Raji (cell line): ENCODE results near the gene USHBP1.

ENCODE experiments used
- POLR2A ChIP-seq: IDR thresholded peaks from 2 replicates; pipeline ENCODE4 v1.6.1; 2011; ENCODE audit warnings: low read depth, low read length, control low read depth; ENCODE audit not compliant: insufficient read depth

The USHBP1 gene

GRCh38 chr19:17249887-17250548 is 14.5 kb downstream of the USHBP1 start:
- TF ChIP-seq POLR2A, result no peak

- TF ChIP-seq POLR2A, result no peak
Measured at GRCh38 chr19:17248011-17248776, 16.4 kb downstream of the USHBP1 start.

DNA sequence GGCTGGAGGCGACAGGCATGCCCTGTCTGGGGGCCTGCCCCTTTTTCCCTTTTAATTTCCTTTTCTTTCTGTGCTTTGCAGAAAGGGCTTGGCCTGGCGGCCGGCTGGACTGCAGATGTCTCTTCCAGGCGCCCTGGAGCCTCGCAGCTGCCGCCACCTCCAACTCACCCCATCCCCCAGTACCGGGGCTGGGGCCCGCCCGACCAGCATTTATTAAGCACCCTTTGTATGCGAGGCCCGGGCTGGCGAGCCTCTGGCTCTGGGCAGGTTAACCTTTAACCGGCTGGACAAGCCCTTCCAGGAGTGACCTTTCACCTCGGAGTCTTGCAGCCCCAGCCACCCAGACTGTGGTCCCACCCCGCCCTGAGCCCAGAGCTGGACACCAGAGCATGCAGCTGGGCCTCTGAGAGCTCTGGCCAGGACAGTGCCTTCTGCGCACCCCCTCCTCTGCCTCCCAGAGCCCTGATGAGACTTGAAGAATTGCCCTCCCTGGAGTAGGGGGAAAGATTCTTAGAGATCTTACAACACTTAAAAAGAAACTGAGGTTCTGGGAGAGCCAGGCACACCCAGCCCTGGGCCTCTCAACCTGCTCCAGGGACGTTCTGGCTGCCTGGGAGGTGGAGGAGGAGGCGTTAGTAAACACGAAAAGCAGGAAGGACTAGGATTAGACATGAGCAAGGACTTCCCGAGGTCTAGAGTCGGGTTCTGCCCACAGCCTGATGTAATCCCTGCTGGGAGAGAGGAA is 17.7 kb downstream of the USHBP1 start:
- TF ChIP-seq POLR2A, result no peak

DNA sequence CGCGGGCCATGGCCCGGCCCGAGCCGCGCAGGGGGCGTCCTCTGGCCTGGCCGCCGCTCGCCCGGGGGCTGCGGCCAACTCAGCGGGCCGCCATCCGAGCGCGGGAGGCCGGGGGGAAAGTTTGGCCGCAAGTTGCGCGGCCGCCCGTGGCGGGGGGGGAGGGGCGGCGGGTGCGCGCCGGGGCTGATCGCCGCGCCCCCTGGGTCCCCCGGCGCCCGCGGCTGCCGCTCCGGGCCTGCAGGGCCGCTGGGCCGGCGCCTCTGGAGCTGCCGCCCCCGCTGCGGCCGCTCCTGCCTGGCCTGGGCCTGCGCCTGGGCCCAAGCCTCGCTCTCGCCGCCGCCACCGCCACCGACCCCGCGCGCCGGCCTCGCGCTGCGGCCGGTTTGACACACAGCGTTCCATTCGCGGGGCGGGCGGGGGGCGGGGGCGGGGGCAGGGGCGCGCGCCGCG is 19.0 kb downstream of the USHBP1 start, which contains the start of gene NR2F6:
Gene NR2F6, minus strand, starts transcription at position 385 of the 450 bp plus-strand sequence. CDS start 699 bp downstream, outside the sequence.
- no peak for TF ChIP-seq POLR2A

- TF ChIP-seq POLR2A, result no peak
Measured at GRCh38 chr19:17244618-17245534, 19.7 kb downstream of the USHBP1 start.

GRCh38 chr19:17243830-17244617 is 20.5 kb downstream of the USHBP1 start:
- no peak for TF ChIP-seq POLR2A

DNA sequence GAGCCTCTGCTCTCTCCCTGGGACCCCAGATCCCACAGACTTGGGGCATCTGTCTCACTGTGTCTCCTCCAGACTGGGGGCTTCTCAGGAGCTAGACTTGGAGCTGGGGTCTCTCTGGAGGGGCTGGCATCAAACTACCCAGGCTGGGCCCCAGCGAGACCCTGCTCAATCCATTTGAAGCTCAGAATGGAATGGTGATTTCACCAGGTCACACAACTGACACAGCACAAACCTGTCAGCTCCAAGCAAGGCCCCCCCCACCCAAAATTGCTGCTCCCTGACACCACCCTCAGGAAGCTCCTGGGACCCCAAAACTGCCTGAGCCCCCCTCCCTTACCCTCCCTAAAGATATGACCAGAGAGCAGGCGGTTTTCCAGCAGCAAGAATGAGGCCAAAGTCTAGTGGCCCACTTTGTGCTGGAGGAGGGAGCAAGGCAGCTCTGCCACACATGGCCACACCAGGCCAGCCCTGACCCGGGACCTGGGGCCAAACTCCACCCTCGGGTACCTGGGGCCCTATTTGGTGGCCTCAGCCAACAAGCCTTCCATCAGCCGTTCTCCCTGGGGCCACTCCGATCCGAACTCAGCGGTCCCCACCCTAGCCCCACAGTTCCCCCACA is 21.2 kb downstream of the USHBP1 start:
- TF ChIP-seq POLR2A, result no peak

- TF ChIP-seq POLR2A, result no peak
Measured at GRCh38 chr19:17242431-17243208, 21.9 kb downstream of the USHBP1 start.

- TF ChIP-seq POLR2A, result no peak
Measured at GRCh38 chr19:17240826-17241399, 23.6 kb downstream of the USHBP1 start.

DNA sequence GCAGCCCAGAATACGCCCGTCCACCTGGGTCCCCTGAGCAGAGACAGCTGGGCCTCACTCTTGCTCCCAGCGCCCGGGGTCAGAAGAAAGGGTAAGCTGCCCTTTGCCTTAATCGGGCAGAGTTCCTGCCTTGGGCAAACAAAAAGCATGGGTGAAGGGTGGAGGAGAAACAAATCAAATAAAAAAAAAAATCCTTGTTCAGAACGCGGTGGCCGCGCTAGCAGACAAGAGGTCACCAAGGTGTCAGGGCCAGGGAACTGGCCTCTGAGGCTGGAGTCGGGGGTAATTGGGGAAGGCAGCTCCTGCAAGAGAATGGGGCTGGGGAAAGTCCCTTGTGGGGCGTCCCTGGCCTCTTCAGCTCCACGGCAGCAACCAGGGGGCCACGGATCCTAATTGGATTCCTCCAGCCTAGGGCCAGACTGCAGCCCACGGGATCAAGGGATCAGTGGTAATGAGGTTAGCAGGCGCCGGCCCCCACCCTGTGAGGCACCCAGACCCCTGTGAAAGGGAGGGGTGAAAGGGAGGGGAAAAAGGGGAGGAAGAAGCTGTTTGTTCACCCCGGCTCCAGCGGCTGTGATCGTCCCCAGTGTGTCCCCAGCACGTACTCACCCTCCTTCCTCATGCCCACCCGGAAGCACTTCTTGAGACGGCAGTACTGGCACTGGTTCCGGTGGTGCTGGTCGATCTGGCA is 24.3 kb downstream of the USHBP1 start:
- no peak for TF ChIP-seq POLR2A

GRCh38 chr19:17237747-17238706 is 26.5 kb downstream of the USHBP1 start:
- no peak for TF ChIP-seq POLR2A
